SJCRH30 (cell line): ENCODE results near the gene B4GALT3. TPM values are rescaled to one million over a fixed set of nuclear protein-coding genes. Genes with fewer than 3 reads are reported as not detected.

Experiments
- DNase-seq, 2 experiments: peaks; one replicate each; pipeline ENCODE4 v3.0.0-alpha.2; 2015 to 2020
- H3K27ac ChIP-seq: fragments of 250-450 bp; sonication (Bioruptor Pico); 2 replicates; pipeline ENCODE4 v1.5.1; 2020; ENCODE audit warnings: mild to moderate bottlenecking, moderate library complexity
- H3K27me3 ChIP-seq: fragments of 250-450 bp; sonication (Bioruptor Pico); 2 replicates; pipeline ENCODE4 v1.5.1; 2020; ENCODE audit warnings: mild to moderate bottlenecking, moderate library complexity
- H3K36me3 ChIP-seq: fragments of 250-450 bp; sonication (Bioruptor Pico); 2 replicates; pipeline ENCODE4 v1.5.1; 2020; ENCODE audit warnings: mild to moderate bottlenecking, moderate library complexity
- H3K4me1 ChIP-seq: fragments of 250-450 bp; sonication (Bioruptor Pico); 2 replicates; pipeline ENCODE4 v1.5.1; 2020; ENCODE audit warnings: mild to moderate bottlenecking, moderate library complexity
- H3K4me3 ChIP-seq: fragments of 250-450 bp; sonication (Bioruptor Pico); 2 replicates; pipeline ENCODE4 v1.5.1; 2020; ENCODE audit warnings: mild to moderate bottlenecking, moderate library complexity
- H3K9me3 ChIP-seq: fragments of 250-450 bp; sonication (Bioruptor Pico); replicated peaks from 2 replicates; pipeline ENCODE4 v1.5.1; 2020; ENCODE audit warnings: mild to moderate bottlenecking, moderate library complexity
- total RNA-seq: library from RNA; depleted of rRNA; stranded (reverse); fragments of >200 nt; shearing (Covaris generic); gene quantifications from 2 replicates; pipeline ENCODE4 v1.2.3, GENCODE V29; 2014

B4GALT3 gene
- total RNA-seq, 1 experiment from 2014 or later, result 31.4 TPM

DNA sequence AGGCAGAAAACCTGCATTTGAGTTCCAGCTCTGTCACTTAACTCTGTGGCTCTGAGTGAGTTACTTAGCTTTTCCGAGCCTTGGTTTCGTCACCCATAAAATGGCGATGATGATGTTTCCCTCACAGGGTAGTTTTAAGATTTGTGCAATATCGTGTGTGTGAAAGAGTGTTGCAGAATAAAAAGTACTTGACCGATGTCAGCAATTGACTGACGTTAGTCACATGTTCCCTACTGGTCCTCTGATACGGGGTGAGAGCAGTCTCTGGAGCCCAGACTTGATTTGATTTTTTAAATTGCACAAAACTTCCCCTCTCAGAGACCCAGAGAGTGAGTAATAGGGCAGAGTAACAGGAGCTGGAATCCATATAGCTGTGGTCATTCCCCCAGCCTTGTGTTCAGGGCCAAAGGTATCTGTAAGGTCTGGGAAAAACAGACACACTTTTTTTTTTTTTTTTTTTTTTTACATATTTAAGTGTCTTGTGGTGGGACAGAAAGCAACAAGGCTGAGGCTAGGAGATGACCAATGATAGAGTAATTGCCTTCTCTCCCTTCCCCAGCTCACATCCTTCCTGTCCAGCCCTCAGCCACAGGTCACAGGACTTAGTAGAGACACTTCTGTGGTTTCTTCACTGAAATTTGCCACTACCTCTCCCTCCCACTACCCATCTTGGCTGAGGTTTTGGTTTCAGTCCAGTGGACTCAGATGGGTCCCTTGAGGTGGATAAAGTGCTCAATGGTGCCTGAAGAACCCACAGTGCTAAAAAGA, 39.8 kb upstream of the B4GALT3 start:
- peaks cover 7% of the 10 kb centered on the region for H3K36me3 ChIP-seq
- no peaks in the 10 kb centered on the region for H3K4me1 ChIP-seq
- H3K4me3 ChIP-seq, result no peak overlapping the region
- no peaks in the 10 kb centered on the region for H3K9me3 ChIP-seq
- no peak overlapping the region for H3K27ac ChIP-seq
- DNase-seq, result no peak
- H3K27me3 ChIP-seq, result no peaks in the 10 kb centered on the region

DNA sequence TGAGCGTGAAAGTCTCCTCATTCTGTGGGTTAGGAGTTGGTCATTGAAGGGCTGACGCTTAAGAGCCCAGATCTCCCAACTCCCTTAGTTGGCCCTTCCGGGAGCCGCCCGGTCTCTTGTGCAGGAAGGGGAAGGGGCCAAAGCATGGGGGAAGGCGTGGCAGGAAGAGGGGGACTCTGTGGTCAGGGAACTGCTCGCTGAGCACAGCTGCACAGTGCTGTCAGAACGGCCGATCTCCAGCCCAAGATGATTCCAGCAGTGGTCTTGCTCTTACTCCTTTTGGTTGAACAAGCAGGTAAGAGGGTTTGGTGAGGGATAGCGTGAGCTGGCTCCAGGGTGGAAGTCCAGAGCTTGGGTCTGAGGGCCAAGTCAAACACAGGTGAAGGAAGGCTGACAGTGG, 37.8 kb upstream of the B4GALT3 start, which contains the start of gene FCER1G:
Gene FCER1G (plus strand): TSS at position 220 of the 400 bp plus-strand sequence. CDS start 27 bp downstream, at position 247.
- no peaks in the 10 kb centered on the region for H3K4me1 ChIP-seq
- no peak within 1 kb of the TSS for H3K27ac ChIP-seq
- no peak for DNase-seq
- peaks cover 22% of the 10 kb centered on the region for H3K36me3 ChIP-seq
- H3K27me3 ChIP-seq, result no peaks in the 10 kb centered on the region
- no peaks in the 10 kb centered on the region for H3K9me3 ChIP-seq
- H3K4me3 ChIP-seq, result no peak within 1 kb of the TSS

DNA sequence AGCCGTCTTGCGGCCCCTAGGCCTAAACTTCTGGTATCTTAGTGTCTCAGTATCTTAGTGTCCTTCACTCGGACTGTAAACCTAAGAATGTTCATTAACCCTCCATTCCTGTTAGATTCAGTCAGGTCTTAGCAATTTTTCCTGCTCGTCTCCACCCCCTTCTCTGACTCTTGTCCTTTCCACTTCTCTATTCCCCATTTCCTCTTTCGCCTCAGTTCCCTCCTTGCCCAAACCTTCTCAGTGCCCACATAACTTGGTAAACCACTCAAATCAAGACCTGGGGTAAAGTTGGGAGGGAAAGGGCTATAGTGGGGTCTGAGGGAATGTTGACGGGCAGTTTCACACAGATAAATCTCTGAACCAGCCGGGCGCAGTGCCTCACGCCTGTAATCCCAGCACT, 37.1 kb upstream of the B4GALT3 start:
- peaks cover 27% of the 10 kb centered on the region for H3K36me3 ChIP-seq
- no peak overlapping the region for H3K4me3 ChIP-seq
- no peaks in the 10 kb centered on the region for H3K27me3 ChIP-seq
- H3K9me3 ChIP-seq, result no peaks in the 10 kb centered on the region
- H3K4me1 ChIP-seq, result no peaks in the 10 kb centered on the region
- no peak overlapping the region for H3K27ac ChIP-seq
- DNase-seq, result no peak

DNA sequence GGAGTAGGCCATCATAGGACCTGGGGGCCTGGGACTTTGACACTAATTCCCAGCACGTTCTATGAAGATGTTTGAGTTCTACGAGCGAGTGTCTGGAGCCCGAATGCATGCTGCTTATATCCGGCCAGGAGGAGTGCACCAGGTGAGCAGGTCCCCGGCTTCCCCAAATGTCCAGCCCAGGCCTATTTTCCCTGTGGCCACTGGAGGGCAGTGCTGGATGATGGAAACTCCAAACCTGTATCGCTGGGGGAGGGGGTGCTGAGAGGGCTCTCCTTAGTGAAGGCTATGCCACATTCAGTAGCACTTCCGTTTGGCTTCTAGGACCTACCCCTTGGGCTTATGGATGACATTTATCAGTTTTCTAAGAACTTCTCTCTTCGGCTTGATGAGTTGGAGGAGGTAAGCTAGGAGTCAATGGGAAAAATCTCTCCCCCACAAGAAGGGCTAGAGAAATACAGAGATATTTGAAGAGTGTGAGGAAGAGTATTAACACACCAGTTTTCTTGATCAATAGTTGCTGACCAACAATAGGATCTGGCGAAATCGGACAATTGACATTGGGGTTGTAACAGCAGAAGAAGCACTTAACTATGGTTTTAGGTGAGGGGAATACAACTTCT, 32.6 kb upstream of the B4GALT3 start:
- DNase-seq, result peak; percentile 77 to 82
- no peaks in the 10 kb centered on the region for H3K27me3 ChIP-seq
- no peaks in the 10 kb centered on the region for H3K9me3 ChIP-seq
- H3K36me3 ChIP-seq, result peaks cover 35% of the 10 kb centered on the region
- H3K27ac ChIP-seq, result no peak overlapping the region
- no peaks in the 10 kb centered on the region for H3K4me1 ChIP-seq
- no peak overlapping the region for H3K4me3 ChIP-seq

DNA sequence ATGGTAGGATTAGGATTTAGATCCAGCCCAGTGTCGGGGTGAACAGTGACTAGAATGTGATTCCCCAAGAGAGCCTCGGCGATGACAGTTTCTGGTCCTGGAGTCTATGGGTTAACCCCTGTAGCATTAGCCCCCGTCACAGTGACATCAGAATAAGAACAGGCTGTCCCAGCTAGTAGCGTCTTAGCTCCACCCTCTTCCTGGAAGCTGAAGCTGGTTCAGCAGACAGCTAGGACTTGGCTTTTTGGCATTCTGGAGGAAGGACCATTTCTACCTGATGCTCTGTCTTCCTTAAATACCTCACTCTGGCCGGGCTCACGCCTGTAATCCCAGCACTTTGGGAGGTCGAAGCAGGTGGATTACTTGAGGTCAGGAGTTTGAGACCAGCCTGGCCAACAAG, 29.9 kb upstream of the B4GALT3 start:
- no peak overlapping the region for H3K4me3 ChIP-seq
- peaks cover 29% of the 10 kb centered on the region for H3K36me3 ChIP-seq
- no peaks in the 10 kb centered on the region for H3K9me3 ChIP-seq
- H3K4me1 ChIP-seq, result no peaks in the 10 kb centered on the region
- no peaks in the 10 kb centered on the region for H3K27me3 ChIP-seq
- DNase-seq, result no peak
- no peak overlapping the region for H3K27ac ChIP-seq

DNA sequence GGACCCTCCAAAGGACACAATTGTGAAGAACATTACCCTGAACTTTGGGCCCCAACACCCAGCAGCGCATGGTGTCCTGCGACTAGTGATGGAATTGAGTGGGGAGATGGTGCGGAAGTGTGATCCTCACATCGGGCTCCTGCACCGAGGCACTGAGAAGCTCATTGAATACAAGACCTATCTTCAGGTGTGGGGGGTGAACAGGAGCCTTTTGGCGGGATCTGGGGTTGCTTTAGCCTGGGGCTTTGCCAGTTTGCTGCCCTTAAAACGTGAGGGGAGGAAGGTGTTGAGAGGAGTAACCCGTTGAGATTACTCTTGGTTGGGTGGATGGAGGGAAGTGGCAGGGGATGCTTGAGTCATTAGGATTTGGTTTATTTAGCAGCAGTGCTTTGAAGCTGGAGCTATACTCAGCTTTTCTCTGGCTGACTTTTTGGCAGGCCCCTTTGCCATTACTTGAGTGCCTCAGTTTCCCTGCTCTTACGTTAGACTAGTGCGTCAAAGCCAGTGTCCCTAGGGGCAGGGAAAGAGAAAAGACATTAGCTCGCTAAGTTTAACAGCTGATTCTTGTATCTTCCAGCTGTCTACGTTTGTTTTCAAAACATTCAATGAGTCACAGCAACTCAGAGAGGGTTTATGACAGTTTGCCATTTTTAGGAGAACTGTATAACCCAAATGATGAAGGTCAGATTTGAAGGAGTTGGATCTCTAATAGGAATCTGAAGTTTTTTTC, 29.3 kb upstream of the B4GALT3 start:
- no peaks in the 10 kb centered on the region for H3K4me1 ChIP-seq
- no peak overlapping the region for H3K4me3 ChIP-seq
- no peaks in the 10 kb centered on the region for H3K9me3 ChIP-seq
- no peaks in the 10 kb centered on the region for H3K27me3 ChIP-seq
- DNase-seq, result no peak
- peaks cover 26% of the 10 kb centered on the region for H3K36me3 ChIP-seq
- no peak overlapping the region for H3K27ac ChIP-seq

DNA sequence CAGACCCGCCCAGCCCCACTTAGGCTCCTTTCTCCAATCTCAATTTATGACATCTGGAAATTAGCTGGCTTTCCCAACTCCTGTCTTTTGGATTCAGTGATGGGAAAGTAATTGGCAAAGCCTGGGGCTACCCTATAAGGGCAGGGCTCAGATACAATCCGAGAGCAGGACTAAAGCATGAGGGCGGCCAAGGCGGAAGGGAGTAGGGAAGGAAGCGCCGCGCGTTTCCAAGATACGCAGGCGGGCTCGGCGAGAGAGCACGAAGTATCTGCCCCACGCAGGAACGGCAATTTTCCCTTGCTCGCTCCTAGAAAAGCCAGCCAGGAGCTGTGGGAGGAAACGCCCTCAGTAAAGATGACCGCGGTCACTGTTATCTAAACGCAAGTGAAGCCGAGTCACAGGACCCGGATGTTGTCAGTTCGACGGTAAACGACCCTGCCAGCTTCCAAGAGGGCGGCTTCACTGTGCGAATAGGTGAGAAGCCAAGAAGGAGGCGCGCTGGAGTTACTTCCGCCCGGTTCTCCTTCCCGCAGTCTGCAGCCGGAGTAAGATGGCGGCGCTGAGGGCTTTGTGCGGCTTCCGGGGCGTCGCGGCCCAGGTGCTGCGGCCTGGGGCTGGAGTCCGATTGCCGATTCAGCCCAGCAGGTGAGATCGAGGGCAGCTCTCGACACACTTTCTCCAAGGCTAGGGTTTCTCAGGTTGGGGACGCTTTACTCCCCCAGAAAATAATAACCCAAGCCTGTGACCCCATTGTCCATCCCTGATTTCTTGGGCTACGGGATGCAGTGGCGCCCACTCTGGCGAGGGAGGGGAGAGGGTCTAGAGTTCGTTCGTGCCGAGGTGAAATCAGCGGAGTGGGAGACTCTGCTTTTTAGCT, 24.8 kb upstream of the B4GALT3 start, which contains the start of gene NDUFS2:
Gene NDUFS2 (plus strand): TSS at position 532 of the 877 bp plus-strand sequence. CDS start 19 bp downstream, at position 551.
- 0 out of 2 replicates have a peak, but pooled peaks cover 4% of the 10 kb centered on the region for H3K36me3 ChIP-seq
- H3K27me3 ChIP-seq, result no peaks in the 10 kb centered on the region
- DNase-seq, result peak; percentile 97 to 98
- peak within 1 kb of the TSS; percentile 93 for H3K27ac ChIP-seq
- peak within 1 kb of the TSS; percentile 72 for H3K4me3 ChIP-seq
- peaks cover 21% of the 10 kb centered on the region for H3K4me1 ChIP-seq
- H3K9me3 ChIP-seq, result no peaks in the 10 kb centered on the region

DNA sequence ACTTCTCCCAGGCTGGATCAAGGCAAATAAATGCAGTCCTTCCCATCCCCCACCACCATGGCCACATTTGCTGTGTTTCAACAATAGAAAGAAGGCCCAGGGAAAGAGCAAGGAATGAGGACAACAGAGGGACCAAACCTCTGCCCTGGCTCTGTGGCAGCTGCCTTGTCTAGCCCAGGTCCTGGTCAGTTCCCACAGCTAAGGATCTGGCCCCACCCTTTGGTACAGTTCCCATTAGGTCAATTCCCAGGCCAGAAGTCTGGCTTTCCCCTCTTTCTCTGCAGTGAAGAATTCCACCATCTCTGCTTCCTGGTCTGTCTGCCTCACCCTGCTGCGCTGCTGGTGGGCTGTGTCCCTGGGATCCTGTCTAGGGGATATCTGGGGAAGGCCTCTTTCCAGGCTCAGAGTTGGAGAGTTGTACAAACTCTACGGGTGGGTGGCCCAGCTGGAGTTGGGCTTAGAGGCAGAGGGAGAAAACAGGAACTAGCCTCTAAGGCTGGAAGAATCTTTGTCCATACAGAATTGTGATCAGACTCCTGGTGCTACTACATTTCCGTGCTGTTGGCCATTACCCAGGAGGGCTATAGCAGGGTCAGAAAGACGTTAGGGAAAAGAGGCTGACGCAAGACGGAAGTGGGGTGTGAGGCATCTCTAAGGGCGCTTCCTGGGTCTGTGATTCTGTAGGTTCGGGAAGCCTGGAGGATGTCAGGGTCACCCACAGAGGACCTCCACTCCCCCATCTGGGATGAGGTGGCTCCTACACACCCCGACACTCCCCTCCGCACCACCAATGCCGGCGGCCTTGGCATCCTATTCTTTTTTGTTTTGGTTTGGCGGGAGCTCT, 23.9 kb upstream of the B4GALT3 start:
- Histone ChIP-seq H3K4me1 (peaks cover 25% of the 10 kb centered on the region), H3K36me3 (no peaks in the 10 kb centered on the region)

DNA sequence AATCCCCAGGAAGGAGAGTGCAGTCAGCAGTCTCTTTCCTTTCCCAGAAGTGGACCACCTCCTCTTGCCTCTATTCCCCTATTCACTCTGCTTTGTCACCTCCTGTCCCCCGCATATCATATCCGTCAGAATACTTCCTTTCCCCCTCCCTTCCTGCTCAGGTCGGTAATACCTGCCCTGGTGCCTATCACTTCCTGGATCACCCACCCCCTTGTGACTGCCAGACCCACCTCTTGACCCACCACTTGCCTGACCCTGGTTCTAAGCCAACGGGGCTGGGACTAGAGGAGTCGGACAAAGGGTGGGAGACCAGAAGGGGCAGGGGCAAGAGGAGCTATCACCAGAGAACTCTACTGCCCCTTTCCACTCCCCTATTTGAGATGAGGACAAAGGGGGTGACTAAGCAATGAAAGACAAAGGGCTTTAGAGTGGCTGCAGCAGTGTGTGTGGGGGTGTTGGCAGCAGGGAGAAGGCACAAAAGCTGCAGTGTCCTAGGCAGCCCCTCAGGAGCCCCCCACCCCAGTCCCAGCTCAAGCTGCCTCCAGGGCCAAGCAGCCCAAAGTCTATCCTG, 23.2 kb upstream of the B4GALT3 start:
- Histone ChIP-seq H3K4me1 (peaks cover 26% of the 10 kb centered on the region), H3K9me3 (no peaks in the 10 kb centered on the region), H3K27me3 (no peaks in the 10 kb centered on the region), H3K36me3 (peaks cover under 1% of the 10 kb centered on the region; the same call in 1 of the 2 replicates), H3K4me3 (no peak overlapping the region), H3K27ac (peak overlapping the region; percentile 93)
- no peak for DNase-seq

More for the DNA sequence above, 23.9 kb upstream of the B4GALT3 start:
- peak; percentile 40 to 48 for DNase-seq
- peak overlapping the region; percentile 72 for H3K4me3 ChIP-seq
- H3K9me3 ChIP-seq, result no peaks in the 10 kb centered on the region
- H3K27me3 ChIP-seq, result no peaks in the 10 kb centered on the region
- peak overlapping the region; percentile 93 for H3K27ac ChIP-seq

DNA sequence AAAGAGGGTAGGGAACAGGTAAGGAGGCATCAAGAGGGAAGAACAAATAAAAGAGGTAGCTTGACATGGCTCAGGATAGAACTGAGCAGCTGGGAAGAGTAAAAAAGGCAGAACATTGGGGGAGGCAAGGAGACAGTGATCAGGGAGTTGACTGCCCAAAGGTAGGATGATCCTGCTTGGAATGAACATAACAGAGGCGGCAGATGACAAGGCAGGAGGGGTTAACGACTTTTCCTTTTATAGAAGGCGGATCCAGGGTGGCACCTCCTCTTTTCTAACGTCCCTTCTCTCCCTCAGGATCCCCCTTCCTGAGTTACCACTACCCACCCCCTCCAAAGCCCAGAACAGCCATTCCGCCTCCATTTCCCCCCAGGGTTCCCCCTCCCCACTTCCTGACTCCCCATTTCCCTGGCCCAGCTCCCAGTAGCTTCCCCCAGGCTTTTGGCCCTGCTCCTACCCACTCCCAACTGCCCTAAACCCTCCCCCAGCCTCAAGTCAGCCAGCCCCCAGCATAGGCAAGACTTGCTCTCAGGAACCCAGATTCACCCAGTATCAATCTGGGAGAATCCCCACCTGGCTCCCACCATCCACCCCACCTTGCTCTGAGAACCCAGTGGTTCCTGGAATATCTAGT, 22.3 kb upstream of the B4GALT3 start:
- Histone ChIP-seq H3K4me1 (peaks cover 26% of the 10 kb centered on the region), H3K27me3 (no peaks in the 10 kb centered on the region), H3K27ac (peak overlapping the region; percentile 93), H3K9me3 (no peaks in the 10 kb centered on the region), H3K36me3 (peaks cover 5% of the 10 kb centered on the region; the same call in 1 of the 2 replicates), H3K4me3 (peak overlapping the region; percentile 25)
- DNase-seq, result peak in 1 of 2 experiments; percentile 24

DNA sequence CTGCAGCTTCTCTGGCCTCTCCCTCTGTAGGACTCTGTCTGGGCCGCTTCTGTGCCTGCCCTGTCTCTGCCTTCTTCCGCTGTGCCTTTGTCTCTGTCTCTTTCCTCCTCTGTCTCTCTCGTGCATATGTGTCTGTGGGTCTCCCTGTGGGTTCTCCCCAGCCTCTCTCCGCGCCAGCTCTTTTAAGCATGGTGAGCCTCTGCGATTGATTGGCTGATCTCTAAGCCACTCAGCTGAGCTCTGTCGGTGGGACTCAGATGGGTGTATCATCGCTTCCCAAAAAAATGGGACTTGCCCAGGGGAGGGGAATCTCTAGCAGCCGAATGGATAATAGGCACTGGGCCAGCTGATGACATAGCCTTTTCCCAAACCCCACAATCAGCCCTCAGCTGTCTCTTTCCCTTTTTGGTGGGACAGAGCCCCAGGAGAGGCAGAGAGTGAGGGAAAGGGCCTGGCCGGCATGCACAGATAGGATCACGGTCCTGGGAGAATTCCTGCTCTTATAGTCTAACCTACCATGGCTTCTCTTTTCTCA, 21.7 kb upstream of the B4GALT3 start, which contains the start of gene ADAMTS4:
Gene ADAMTS4 (minus strand): TSS at position 158 of the 535 bp plus-strand sequence. CDS start 427 bp downstream, outside the sequence.
- H3K4me3 ChIP-seq, result peak within 1 kb of the TSS; percentile 57
- H3K36me3 ChIP-seq, result peaks cover 8% of the 10 kb centered on the region
- DNase-seq, result peak; percentile 97 to 98
- no peaks in the 10 kb centered on the region for H3K27me3 ChIP-seq
- H3K9me3 ChIP-seq, result no peaks in the 10 kb centered on the region
- peak within 1 kb of the TSS; percentile 93 for H3K27ac ChIP-seq
- H3K4me1 ChIP-seq, result peaks cover 26% of the 10 kb centered on the region

DNA sequence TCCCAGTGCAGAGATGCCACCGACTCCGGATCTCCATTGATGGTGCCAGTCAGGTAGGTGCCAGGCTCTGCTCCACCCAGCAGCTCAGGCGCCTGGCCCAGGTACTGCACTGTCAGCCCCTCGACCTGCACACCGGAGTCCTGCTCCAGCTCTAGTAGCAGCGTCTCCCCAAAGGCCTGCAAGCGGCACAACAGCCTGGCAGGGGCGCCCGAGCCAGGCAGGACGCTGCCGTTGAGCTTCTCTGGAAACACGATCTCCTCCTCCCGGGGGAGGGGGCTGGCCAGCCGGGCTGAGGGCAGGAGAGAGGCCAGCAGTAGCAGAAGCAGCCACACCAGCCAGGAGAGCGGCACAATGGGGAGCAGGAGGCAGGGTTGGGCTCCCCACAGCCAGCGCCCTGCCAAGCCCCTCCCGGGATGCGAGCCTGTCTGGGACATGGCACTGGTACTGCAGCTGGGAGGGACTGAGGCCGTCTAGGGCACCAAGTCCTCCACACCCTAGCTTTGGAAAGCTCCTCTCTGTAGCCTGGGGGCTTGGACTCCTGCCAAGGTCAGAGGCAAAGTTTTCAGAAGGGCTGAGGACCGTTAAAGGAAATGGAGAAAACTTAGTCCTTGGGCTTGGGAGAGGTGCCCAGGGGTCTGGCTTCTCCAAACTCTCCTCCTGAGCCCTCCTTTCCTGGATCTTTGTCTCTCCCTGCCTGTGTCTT, 21.0 kb upstream of the B4GALT3 start:
- Histone ChIP-seq H3K4me1 (peaks cover 26% of the 10 kb centered on the region), H3K4me3 (peak overlapping the region; percentile 57), H3K27me3 (no peaks in the 10 kb centered on the region), H3K36me3 (peaks cover 10% of the 10 kb centered on the region), H3K9me3 (no peaks in the 10 kb centered on the region), H3K27ac (peak overlapping the region; percentile 93)
- peak; percentile 76 to 85 for DNase-seq
